ENCODE results near the gene APC. TPM values are rescaled to one million over a fixed set of nuclear protein-coding genes. Genes with fewer than 3 reads are reported as not detected.

The APC gene
- total RNA-seq, 1 donor: 67.0 TPM

DNA sequence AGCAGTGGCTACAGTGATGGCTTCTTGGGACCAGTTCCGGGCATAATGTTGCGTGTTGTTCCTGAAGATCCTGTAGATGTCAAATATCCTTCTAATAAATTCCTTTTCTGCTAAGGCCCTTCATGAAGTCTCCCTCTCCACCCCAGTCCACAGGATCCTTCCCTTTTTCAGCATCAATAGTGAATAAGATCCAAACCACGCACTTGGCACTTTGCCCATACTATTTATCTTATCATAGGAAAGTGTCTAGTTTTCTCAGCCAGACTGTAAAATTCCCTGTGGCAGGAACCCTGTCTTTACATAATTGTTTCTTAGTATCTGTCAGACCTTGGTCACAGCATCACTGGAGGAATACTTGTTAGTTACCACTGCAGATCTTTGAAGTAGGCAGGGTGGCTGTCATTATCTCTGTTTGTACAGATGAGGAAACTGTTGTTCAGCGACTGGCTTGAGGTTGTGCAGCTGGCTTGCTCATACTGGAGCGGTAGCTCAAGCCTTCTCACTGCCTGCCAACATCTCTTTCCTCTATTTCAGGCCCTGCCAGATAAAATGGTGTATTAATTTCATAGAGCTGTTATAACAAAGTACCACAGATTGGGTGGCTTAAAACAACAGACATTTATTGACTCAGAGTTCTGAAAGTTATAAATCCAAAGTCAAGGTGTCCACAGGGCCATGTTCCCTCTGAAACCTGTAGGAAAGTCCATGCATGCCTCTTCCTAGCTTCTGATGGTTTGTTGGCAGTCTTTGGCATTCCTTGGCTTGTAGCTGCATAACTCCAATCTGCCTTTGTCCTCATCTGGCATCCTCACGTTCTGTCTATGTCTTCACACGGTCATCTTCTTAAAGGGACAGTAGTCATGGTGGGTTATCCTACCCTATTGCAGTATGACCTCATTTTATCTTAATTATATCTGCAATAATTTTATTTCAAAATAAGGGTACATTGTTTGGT lies 33.5 kb upstream of the APC start:
- TF ChIP-seq, protein P1, sequence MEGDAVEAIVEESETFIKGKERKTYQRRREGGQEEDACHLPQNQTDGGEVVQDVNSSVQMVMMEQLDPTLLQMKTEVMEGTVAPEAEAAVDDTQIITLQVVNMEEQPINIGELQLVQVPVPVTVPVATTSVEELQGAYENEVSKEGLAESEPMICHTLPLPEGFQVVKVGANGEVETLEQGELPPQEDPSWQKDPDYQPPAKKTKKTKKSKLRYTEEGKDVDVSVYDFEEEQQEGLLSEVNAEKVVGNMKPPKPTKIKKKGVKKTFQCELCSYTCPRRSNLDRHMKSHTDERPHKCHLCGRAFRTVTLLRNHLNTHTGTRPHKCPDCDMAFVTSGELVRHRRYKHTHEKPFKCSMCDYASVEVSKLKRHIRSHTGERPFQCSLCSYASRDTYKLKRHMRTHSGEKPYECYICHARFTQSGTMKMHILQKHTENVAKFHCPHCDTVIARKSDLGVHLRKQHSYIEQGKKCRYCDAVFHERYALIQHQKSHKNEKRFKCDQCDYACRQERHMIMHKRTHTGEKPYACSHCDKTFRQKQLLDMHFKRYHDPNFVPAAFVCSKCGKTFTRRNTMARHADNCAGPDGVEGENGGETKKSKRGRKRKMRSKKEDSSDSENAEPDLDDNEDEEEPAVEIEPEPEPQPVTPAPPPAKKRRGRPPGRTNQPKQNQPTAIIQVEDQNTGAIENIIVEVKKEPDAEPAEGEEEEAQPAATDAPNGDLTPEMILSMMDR (IDR thresholded peaks at IDR 0.05; ENCODE audit: extremely low read depth, low read depth, low read length): no peak
- no peak overlapping the region for H3K4me2 ChIP-seq (ENCODE audit: insufficient read depth, low read length)
- H2AFZ ChIP-seq (ENCODE audit: low read length): peak overlapping the region; percentile 24

DNA sequence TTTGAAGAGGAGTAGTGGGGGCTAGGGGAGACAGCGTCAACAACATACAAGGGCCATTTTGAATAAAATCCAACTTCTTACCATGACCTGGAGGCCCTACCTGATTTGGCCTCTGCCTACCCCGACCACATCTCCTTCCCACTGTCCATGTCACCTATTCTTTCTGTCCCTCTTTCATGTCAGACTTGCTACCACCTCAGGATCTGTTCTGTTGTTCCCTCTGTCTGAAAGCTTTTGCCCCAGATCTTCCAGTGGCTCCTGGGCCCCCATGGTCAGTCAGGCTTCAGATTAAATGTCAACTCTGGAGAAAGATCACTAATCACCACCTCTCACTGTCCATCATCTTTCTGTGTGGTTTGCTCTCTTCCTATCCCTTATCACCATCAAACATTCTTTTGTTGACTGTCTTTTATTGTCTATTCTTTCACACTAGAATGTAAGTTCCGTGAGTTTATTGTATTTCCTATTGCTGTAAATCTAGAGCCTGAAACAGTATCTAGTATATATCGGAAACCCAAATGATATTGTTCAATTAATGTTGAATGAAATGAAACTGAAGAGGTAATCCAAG lies 31.2 kb upstream of the APC start:
- Histone ChIP-seq H3K4me1 (ENCODE audit: insufficient read depth, low read length) (peaks cover 25% of the 10 kb centered on the region), H4K20me1 (ENCODE audit: insufficient read depth, low read length) (peaks cover 4% of the 10 kb centered on the region), H3K4me3 (ENCODE audit: insufficient read depth, low read length) (peak overlapping the region; percentile 90), H3K27me3 (ENCODE audit: insufficient read depth, low read length) (no peaks in the 10 kb centered on the region), H3K4me2 (ENCODE audit: insufficient read depth, low read length) (peak overlapping the region; percentile 93), H3K36me3 (ENCODE audit: insufficient read depth, low read length) (no peaks in the 10 kb centered on the region), H3K9me3 (ENCODE audit: low read depth, low read length) (no peaks in the 10 kb centered on the region), H3K27ac (ENCODE audit: low read depth, low read length) (no peak overlapping the region), H3K79me2 (ENCODE audit: insufficient read depth, low read length) (peaks cover 42% of the 10 kb centered on the region), H2AFZ (ENCODE audit: low read length) (peak overlapping the region; percentile 98)
- DNase-seq (ENCODE audit: insufficient read length, low spot score, missing footprints): no peak
- TF ChIP-seq, protein P1 (IDR thresholded peaks at IDR 0.05; ENCODE audit: extremely low read depth, low read depth, low read length): no peak

More for the DNA sequence above, 33.5 kb upstream of the APC start:
- no peak overlapping the region for H3K4me3 ChIP-seq (ENCODE audit: insufficient read depth, low read length)
- peaks cover 21% of the 10 kb centered on the region for H3K4me1 ChIP-seq (ENCODE audit: insufficient read depth, low read length)
- peak overlapping the region; percentile 17 for H3K27ac ChIP-seq (ENCODE audit: low read depth, low read length)
- H4K20me1 ChIP-seq (ENCODE audit: insufficient read depth, low read length): no peaks in the 10 kb centered on the region
- no peaks in the 10 kb centered on the region for H3K27me3 ChIP-seq (ENCODE audit: insufficient read depth, low read length)
- H3K79me2 ChIP-seq (ENCODE audit: insufficient read depth, low read length): peaks cover 18% of the 10 kb centered on the region
- H3K36me3 ChIP-seq (ENCODE audit: insufficient read depth, low read length): no peaks in the 10 kb centered on the region
- peak; percentile 26 for DNase-seq (ENCODE audit: insufficient read length, low spot score, missing footprints)
- H3K9me3 ChIP-seq (ENCODE audit: low read depth, low read length): no peaks in the 10 kb centered on the region

DNA sequence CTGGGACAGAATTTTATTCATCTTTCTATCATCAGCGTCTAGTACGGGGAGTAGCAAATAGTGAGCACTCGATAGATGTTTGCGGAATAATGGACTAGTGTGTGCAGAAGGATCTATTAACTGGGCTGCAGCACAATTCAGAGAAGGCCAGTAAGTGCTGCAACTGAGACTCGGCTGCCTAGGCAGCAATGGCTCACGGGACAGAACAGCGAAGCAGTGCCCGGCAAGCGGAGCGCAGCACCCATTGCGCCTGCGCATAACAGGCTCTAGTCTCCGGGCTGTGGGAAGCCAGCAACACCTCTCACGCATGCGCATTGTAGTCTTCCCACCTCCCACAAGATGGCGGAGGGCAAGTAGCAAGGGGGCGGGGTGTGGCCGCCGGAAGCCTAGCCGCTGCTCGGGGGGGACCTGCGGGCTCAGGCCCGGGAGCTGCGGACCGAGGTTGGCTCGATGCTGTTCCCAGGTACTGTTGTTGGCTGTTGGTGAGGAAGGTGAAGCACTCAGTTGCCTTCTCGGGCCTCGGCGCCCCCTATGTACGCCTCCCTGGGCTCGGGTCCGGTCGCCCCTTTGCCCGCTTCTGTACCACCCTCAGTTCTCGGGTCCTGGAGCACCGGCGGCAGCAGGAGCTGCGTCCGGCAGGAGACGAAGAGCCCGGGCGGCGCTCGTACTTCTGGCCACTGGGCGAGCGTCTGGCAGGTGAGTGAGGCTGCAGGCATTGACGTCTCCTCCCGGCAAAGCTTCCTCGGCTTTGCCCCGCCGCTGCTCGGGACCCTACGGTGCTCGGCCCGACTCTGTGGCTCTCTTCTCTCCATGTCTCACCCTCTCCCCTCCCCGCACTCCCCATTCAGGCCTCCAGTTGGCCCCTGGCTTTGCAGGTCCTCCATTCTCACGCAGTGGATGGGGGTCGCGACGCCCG lies 30.2 kb upstream of the APC start:
- Histone ChIP-seq H3K9me3 (ENCODE audit: low read depth, low read length) (no peaks in the 10 kb centered on the region), H2AFZ (ENCODE audit: low read length) (peak overlapping the region; percentile 98), H3K27me3 (ENCODE audit: insufficient read depth, low read length) (no peaks in the 10 kb centered on the region), H4K20me1 (ENCODE audit: insufficient read depth, low read length) (peaks cover 4% of the 10 kb centered on the region), H3K36me3 (ENCODE audit: insufficient read depth, low read length) (no peaks in the 10 kb centered on the region), H3K4me1 (ENCODE audit: insufficient read depth, low read length) (peaks cover 25% of the 10 kb centered on the region), H3K27ac (ENCODE audit: low read depth, low read length) (peak overlapping the region; percentile 71), H3K4me3 (ENCODE audit: insufficient read depth, low read length) (peak overlapping the region; percentile 90), H3K79me2 (ENCODE audit: insufficient read depth, low read length) (peaks cover 51% of the 10 kb centered on the region), H3K4me2 (ENCODE audit: insufficient read depth, low read length) (peak overlapping the region; percentile 93)
- peak; percentile 97 for DNase-seq (ENCODE audit: insufficient read length, low spot score, missing footprints)
- TF ChIP-seq, protein P1 (IDR thresholded peaks at IDR 0.05; ENCODE audit: extremely low read depth, low read depth, low read length): no peak
